ENCODE data around the gene NOL6.

The NOL6 gene

GRCh38 chr9:33468215-33468730 lies 5.5 kb downstream of the NOL6 start:
- DNase-seq (ENCODE audit: low read depth), result no peak
- H3K4me3 ChIP-seq (ENCODE audit: low read depth, low read length), result no peak overlapping the region
- no peak for TF ChIP-seq CTCF (conservative IDR thresholded peaks at IDR 0.05; ENCODE audit: low read depth, low read length)

DNA sequence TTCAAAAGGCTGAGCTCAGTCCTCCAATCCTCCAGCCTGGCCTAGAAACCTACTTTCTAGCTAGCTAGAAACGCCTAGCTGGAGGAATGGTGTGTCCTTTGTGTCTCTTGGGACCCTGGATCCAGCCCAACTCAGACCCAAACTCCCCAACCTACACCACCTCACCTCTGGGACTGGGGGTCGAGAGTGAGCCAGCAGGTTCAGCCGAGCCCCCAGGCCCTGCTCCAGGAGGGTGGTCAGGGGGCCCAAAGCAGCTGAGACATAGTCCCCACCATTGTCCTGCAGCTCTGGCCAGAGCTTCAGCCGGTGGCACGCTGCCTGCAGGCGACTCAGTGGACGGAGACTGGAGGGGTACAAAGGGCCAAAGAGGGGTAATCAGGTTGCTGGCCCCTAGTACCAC lies 6.2 kb downstream of the NOL6 start:
- no peak overlapping the region for H3K4me3 ChIP-seq (ENCODE audit: low read depth, low read length)
- no peak for DNase-seq (ENCODE audit: low read depth)
- no peak for TF ChIP-seq CTCF (conservative IDR thresholded peaks at IDR 0.05; ENCODE audit: low read depth, low read length)

GRCh38 chr9:33466565-33467495 lies 6.9 kb downstream of the NOL6 start:
- DNase-seq (ENCODE audit: low read depth), result peak; percentile 63
- TF ChIP-seq CTCF (conservative IDR thresholded peaks at IDR 0.05; ENCODE audit: low read depth, low read length), result peak; percentile 98
- H3K4me3 ChIP-seq (ENCODE audit: low read depth, low read length), result no peak overlapping the region

DNA sequence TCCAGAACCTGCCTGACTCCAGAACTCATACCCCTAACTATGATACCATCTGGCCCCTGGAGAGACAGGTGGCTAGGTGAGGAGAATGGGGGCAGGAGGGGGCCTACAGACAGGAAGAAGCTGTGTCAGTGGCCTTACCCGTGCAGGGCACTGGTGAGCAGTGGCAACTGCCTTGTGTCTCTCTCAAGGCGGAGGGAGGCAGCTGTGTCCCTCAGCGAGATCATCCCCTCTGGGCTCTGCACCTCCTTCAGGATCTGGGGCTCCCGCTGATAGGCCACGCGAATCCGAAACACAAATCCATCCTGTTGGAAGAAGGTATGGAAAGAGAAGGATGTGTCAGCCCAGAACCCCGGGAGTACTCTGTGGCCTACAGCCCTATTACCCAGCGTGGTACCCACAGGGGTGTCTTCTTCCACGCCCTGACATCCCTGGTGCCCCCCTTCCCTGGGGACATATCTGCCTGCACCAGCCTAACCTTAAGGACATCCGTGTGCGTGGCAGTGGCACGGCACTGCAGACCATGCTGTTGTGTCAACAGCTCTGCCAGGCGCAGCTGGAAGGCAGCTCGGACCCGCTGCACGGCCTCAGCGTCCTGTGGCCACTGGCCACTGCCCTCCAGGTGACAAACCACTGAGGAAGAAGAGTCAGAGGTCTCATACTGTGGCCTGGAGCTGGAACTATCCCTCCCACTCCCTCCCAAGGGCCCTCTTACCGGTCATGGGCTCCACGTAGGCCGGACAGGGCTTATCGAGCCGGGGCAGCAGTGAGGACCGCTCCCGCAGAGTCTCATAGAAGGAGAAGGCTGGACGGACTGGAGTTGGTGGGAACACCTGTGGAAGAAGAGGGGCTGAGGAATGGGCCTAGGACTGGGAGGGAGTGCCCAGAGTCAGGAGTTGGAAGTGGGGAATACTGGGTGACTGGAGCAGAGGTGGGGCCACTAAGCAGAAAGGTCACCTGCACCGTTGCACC lies 7.8 kb downstream of the NOL6 start:
- no peak overlapping the region for H3K4me3 ChIP-seq (ENCODE audit: low read depth, low read length)
- no peak for DNase-seq (ENCODE audit: low read depth)
- TF ChIP-seq CTCF (conservative IDR thresholded peaks at IDR 0.05; ENCODE audit: low read depth, low read length), result no peak

- no peak for DNase-seq (ENCODE audit: low read depth)
- no peak for TF ChIP-seq CTCF (conservative IDR thresholded peaks at IDR 0.05; ENCODE audit: low read depth, low read length)
- H3K4me3 ChIP-seq (ENCODE audit: low read depth, low read length), result no peak overlapping the region
These were observed 8.6 kb downstream of the NOL6 start for GRCh38 chr9:33465096-33465495.

DNA sequence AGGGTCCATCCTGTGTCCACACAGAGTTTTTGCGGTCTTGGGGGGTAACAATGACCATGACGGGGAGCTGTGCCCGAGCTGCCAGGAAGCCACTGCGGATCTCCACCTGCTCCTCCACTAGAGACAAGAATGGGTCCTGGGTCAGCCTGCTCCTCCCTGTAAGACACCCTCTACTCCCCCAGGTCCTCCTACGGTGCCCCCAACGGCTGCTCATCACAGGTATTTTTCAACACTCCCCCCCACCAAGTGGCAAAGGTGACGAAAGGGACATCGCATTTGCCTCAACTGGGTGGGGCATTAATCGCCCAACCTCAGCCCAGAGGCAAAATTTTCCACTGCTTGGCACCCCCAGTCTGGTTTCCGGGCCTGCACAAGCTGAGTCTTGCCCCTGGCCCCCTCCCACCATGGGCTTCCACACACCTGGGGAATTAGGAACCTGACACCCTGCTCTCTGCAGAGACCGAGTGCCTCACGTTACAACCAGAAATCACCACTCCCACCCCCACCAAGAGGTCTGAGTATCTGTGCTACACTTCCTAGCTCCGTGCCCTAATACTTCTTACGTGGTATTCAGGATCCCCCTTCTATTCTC lies 9.6 kb downstream of the NOL6 start:
- no peak for DNase-seq (ENCODE audit: low read depth)
- no peak for TF ChIP-seq CTCF (conservative IDR thresholded peaks at IDR 0.05; ENCODE audit: low read depth, low read length)
- H3K4me3 ChIP-seq (ENCODE audit: low read depth, low read length), result no peak overlapping the region
